Glomerular visceral epithelial cell (primary cell): ENCODE results near the gene DPY19L1.
"Not testable (repeated sequence)": the region's sequence is repeated elsewhere in the genome, so short reads cannot be mapped to it uniquely, and the experiment has no call there.

Source experiments
- DNase-seq: peaks from one replicate; pipeline ENCODE4 v3.0.0-alpha.2; 2016; ENCODE audit errors: extremely low spot score

DPY19L1 gene

GRCh38 chr7:34918198-34918861 lies 119.0 kb downstream of the DPY19L1 start:
- DNase-seq, result not testable (repeated sequence)

- not testable (repeated sequence) for DNase-seq
These were observed 119.8 kb downstream of the DPY19L1 start for GRCh38 chr7:34917515-34917914.

- DNase-seq, result no peak
These were observed 121.0 kb downstream of the DPY19L1 start for GRCh38 chr7:34916267-34916666.

- no peak for DNase-seq
These were observed 125.0 kb downstream of the DPY19L1 start for GRCh38 chr7:34912236-34912635.

- not testable (repeated sequence) for DNase-seq
These were observed 130.9 kb downstream of the DPY19L1 start for GRCh38 chr7:34906266-34906850.

GRCh38 chr7:34904987-34905386 lies 132.3 kb downstream of the DPY19L1 start:
- DNase-seq, result no peak

- not testable (repeated sequence) for DNase-seq
These were observed 133.4 kb downstream of the DPY19L1 start for GRCh38 chr7:34903921-34904320.

GRCh38 chr7:34902182-34902581 lies 135.1 kb downstream of the DPY19L1 start:
- DNase-seq, result no peak

- DNase-seq, result no peak
These were observed 136.3 kb downstream of the DPY19L1 start for GRCh38 chr7:34900891-34901513.

GRCh38 chr7:34895202-34895601 lies 142.1 kb downstream of the DPY19L1 start:
- no peak for DNase-seq

- no peak for DNase-seq
These were observed 147.3 kb downstream of the DPY19L1 start for GRCh38 chr7:34889951-34890350.

GRCh38 chr7:34886856-34887255 lies 150.4 kb downstream of the DPY19L1 start:
- no peak for DNase-seq

GRCh38 chr7:34883855-34884254 lies 153.4 kb downstream of the DPY19L1 start:
- not testable (repeated sequence) for DNase-seq

- no peak for DNase-seq
These were observed 157.4 kb downstream of the DPY19L1 start for GRCh38 chr7:34879871-34880270.

- DNase-seq, result not testable (repeated sequence)
These were observed 158.1 kb downstream of the DPY19L1 start for GRCh38 chr7:34878944-34879735.
